HG03520 (cell line): ENCODE measurements around the gene BTBD9.

Experiments used
- ATAC-seq: cut with Tn5 transposase; IDR thresholded peaks from one replicate; pipeline ENCODE4 v1.9.1; 2021; ENCODE audit warnings: mild to moderate bottlenecking, moderate library complexity; ENCODE audit not compliant: unreplicated experiment

The BTBD9 gene

GRCh38 chr6:38566295-38567030, 73.3 kb downstream of the BTBD9 start:
- no peak for ATAC-seq

GRCh38 chr6:38564301-38564700, 75.4 kb downstream of the BTBD9 start:
- no peak for ATAC-seq

- no peak for ATAC-seq
Measured at GRCh38 chr6:38555606-38556005, 84.1 kb downstream of the BTBD9 start.

GRCh38 chr6:38554700-38555413, 84.9 kb downstream of the BTBD9 start:
- ATAC-seq = no peak

- ATAC-seq = no peak
Measured at GRCh38 chr6:38554014-38554413, 85.7 kb downstream of the BTBD9 start.

GRCh38 chr6:38552121-38552520, 87.6 kb downstream of the BTBD9 start:
- ATAC-seq = no peak

GRCh38 chr6:38549795-38550194, 89.9 kb downstream of the BTBD9 start:
- no peak for ATAC-seq

GRCh38 chr6:38549180-38549579, 90.5 kb downstream of the BTBD9 start:
- ATAC-seq = no peak

GRCh38 chr6:38543022-38543421, 96.7 kb downstream of the BTBD9 start:
- no peak for ATAC-seq

GRCh38 chr6:38542031-38542430, 97.7 kb downstream of the BTBD9 start:
- ATAC-seq = no peak

GRCh38 chr6:38533064-38533463, 106.7 kb downstream of the BTBD9 start:
- no peak for ATAC-seq

- no peak for ATAC-seq
Measured at GRCh38 chr6:38531134-38531533, 108.6 kb downstream of the BTBD9 start.

GRCh38 chr6:38528196-38528965, 111.3 kb downstream of the BTBD9 start:
- no peak for ATAC-seq

GRCh38 chr6:38527371-38527770, 112.4 kb downstream of the BTBD9 start:
- ATAC-seq = no peak

- no peak for ATAC-seq
Measured at GRCh38 chr6:38525888-38526287, 113.8 kb downstream of the BTBD9 start.

GRCh38 chr6:38524436-38525145, 115.1 kb downstream of the BTBD9 start:
- no peak for ATAC-seq

GRCh38 chr6:38522322-38522721, 117.4 kb downstream of the BTBD9 start:
- no peak for ATAC-seq

GRCh38 chr6:38518511-38519304, 121.0 kb downstream of the BTBD9 start:
- ATAC-seq = no peak

- no peak for ATAC-seq
Measured at GRCh38 chr6:38517005-38517404, 122.7 kb downstream of the BTBD9 start.

GRCh38 chr6:38514399-38514798, 125.3 kb downstream of the BTBD9 start:
- no peak for ATAC-seq
